ENCODE data around the gene RSRC1.

GRCh38 chr3:158453004-158453403 lies 343.1 kb downstream of the RSRC1 start:
- TF ChIP-seq GLIS3 (CRISPR knock-in tag; IDR thresholded peaks at IDR 0.05) (no peak), ZFP3 (CRISPR knock-in tag; IDR thresholded peaks at IDR 0.05) (no peak), ZNF565 (CRISPR knock-in tag; conservative IDR thresholded peaks at IDR 0.05; ENCODE audit: low read depth) (no peak), RARB (CRISPR knock-in tag; IDR thresholded peaks at IDR 0.05) (no peak), ARNTL (CRISPR knock-in tag; IDR thresholded peaks at IDR 0.05; ENCODE audit: borderline replicate concordance, low read depth) (no peak), CSDC2 (CRISPR knock-in tag; IDR thresholded peaks at IDR 0.05) (no peak), TCF4 (CRISPR knock-in tag; IDR thresholded peaks at IDR 0.05; ENCODE audit: borderline replicate concordance) (no peak), PATZ1 (CRISPR knock-in tag; IDR thresholded peaks at IDR 0.05; ENCODE audit: borderline replicate concordance) (no peak), ISL1 (CRISPR knock-in tag; IDR thresholded peaks at IDR 0.05) (no peak), TOX (CRISPR knock-in tag; IDR thresholded peaks at IDR 0.05; ENCODE audit: borderline replicate concordance) (no peak), OSR1 (CRISPR knock-in tag; IDR thresholded peaks at IDR 0.05) (no peak)

Data from SK-N-SH treated with all-trans-retinoic acid at 6 μM for 48 hours (cell line).